Suppressor macrophage (primary cell): ENCODE results near the gene RAB33A.
A peak's percentile ranks its signal among the peaks of the same experiment; 100 is the strongest.

Experiments used
- DNase-seq, 4 experiments: peaks; one replicate each; pipeline ENCODE4 v3.0.0-alpha.2; 2020 to 2022
- total RNA-seq, 17 experiments: gene quantifications; one replicate each; lab custom pipeline; 2026; ENCODE audit warnings: mixed read lengths in 6 of 17, inconsistent platforms in 3 of 17; lab: John Stamatoyannopoulos, UW

The RAB33A gene
- total RNA-seq = 0.71 to 17.8 (median 3.9) reads per million in 17 experiments

DNA sequence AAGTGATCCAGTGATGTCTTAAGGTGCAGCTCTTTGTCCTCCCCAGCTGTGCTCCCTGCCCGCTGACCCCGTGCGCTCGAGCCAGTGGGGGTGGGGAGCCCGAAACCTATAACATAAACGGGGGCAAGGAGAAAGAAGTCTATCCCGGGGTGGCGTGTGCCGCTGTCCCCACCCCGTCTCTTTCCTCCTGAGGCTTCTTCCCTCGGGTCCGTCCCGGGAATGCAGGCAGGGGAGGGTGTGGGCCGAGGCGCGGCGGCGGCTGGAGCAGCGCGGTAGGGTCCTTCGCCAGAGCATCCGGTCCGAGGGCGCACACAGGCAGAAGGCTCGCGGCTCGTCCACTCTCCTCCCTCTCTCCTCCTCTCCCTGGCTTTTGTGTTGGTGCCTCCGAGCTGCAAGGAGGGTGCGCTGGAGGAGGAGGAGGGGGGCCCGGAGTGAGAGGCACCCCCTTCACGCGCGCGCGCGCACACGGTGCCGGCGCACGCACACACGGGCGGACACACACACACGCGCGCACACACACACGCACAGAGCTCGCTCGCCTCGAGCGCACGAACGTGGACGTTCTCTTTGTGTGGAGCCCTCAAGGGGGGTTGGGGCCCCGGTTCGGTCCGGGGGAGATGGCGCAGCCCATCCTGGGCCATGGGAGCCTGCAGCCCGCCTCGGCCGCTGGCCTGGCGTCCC lies at the start of gene RAB33A:
Gene RAB33A (plus strand): TSS at position 517 of the 681 bp plus-strand sequence. CDS start 101 bp downstream, at position 618.
- DNase-seq = peak in 3 of 4 experiments; percentile 7 to 34 (median 11)

DNA sequence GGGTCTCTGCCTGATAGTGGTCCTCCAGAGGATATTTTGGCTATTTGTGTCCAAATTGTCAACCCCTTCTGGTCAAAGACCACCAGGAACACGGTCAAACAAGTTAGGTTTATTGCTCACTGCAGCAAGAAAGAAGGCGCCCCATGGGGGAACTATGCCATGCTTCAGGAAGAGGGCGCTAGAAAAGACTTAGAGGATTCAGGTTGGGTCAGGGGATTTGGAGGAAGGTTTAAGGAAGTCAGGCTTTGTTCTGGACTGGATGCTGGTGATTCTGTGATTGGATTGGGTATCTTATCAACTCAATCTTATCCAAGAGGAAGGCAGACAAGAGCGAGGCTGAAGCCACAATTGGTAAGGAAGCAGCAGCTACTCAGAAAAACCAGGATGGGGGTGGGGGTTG lies 47.2 kb upstream of the RAB33A start:
- no peak for DNase-seq

DNA sequence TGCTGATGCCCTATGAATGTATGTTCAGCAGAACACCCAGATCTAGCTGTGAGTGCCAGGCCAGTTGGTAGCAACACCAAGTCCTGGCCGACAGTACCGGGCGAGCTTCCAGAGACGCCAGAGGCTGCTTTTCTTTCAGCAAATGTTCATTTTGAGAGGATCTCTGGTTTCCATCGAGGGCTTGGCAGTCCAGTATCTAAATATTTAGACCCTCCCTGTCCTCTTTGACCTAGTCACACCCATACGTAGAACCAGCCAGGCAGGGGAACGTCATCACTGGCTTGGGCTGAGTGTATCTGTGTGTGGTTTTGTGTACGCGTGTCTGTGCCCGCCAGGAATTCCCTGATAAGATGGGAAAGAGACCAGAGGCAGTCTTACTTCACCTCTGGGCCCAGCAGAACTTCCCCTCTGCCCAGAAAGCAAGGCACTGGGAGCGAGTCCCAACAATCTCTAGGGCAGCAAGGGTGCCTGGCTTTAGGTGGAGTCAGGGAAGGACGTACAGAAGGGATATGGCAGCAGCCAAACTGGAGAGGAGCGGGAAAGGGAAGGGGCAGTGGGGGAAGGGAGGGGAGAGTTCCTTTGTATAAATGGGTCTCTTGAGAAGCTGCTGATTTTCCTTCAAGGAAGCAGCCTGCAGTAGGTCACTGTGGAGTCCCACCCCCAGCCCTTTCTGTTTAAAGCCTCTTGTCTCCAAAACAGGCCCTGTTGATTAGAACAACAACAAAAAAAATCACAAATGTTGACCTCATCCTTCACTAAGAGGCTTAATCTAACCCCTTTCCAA lies 46.5 kb upstream of the RAB33A start:
- DNase-seq = no peak

DNA sequence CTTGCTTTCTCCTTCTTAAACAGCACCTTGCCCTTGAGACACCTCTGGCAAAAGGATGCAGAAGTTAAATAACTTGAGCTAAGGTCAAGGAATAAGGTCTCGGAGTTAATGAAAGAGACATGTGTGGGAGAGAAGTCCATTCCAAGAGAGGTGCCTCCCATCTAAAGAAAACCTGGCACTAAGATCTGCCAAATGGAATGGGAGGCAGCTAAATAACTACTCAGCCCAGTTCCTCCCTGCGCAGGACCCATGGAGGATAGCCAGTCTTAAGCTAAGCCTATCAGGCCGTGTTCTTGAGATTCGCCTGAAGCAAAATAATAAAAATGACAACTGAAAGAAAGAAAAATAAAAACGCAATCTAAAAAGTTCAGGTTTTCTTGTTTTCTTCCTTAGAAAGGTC lies 40.8 kb upstream of the RAB33A start:
- DNase-seq = no peak

DNA sequence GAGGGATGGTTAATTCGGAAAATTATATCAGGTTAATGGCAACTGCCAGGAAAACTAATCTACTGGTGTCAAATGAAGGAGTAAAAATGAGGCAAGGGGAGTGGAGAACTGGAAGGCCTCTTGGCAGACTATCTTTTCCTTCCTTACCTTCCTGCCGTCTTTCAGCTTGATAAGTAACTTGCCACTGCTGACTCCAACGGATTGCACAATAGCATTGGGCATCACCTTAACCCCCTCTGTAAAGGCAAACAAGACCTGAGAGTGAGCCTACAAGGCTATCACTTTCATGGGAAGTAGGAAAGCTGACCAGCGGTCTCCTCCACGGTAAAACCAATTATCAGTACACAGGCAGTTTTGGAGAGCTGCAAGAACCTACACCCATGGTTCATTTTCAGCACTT lies 35.3 kb upstream of the RAB33A start:
- DNase-seq = no peak

DNA sequence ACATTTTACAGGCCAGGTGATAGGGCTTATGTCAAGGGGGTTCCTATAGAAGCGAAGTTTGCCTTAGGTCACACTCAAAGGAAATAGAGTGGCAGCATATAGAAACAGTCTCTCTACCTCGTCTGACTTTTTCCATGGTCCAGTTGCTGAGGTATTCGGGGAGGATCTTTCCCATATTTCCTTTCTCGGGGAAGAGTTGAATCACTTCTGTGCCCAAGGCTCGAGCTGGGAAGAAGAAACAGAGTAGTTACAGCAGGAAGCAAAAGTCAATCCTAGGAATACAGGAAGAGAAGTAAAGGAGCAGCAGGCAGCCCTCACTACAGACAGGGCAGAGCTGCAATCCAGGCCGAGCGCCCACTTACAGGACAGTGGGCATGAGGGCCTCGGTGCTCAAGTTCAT lies 34.8 kb upstream of the RAB33A start:
- no peak for DNase-seq

DNA sequence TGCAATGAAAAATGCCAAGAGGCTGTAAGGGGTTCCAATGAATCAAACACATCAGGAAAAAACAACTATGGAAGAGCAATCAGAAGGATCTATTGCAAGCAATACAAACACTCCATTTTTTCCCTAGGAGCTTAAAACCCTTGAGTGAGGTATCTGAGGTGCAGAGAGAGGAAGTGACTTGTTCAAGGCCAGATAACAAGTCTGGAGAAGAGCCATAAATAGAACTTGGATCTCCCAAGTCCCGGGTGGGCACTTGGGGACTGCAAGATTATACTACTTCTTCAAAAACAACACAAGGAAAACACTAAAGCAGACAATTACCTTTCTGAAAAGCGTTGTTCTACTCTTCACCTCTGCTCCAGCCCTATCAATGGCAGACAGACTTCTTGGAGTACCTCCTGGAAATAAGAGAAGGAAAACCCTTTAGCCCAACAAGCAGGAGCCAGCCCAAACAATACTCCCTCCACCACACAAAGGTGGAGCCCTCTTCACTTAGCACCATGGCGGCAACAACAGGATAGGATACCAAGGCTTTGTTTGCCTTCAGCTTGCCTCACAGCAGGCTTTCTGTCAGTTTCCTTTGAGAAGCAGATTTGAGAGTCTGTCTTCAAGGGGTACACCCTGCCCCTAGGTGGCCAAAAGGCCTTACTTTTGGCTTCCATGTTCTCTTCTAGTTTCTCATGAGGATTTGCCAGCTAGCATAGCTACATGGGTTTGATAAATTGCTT lies 32.1 kb upstream of the RAB33A start:
- no peak for DNase-seq

DNA sequence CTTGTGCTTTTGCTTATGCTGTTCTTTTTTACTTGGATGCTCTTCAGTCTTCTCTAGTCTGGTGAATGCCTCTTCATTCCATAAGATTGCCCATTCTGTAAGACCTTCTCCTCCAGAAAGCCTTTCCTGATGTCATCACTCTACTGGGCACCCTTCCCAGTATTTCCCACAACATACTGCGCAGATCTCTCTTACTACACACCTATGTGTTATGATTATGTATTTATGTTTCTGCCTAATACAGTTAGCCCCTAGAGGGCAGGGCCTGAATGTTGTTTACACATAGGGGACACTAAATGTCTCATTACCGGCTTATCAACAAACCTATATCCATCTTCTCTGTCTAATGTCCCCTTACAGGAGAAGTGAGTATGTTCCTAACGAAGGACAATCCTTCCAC lies 27.3 kb upstream of the RAB33A start:
- no peak for DNase-seq

DNA sequence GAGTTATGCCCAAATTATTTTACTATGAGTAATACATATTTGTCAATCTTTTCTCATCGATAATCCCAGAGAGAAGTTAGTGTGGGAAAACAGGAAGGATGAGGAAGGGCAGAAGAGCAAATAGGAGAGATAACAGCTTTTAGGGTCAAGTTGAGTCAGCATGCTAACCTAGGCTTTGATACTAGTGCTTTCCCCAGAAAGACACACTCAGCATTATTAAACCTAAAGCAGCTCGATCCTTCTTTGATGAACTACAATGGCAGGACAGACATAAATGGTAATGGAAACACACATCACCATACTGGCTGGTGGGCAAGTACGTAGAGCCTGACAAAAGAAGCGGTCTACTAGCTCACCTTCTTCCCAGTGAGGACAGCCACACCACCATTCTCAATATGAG lies 26.6 kb upstream of the RAB33A start:
- no peak for DNase-seq

DNA sequence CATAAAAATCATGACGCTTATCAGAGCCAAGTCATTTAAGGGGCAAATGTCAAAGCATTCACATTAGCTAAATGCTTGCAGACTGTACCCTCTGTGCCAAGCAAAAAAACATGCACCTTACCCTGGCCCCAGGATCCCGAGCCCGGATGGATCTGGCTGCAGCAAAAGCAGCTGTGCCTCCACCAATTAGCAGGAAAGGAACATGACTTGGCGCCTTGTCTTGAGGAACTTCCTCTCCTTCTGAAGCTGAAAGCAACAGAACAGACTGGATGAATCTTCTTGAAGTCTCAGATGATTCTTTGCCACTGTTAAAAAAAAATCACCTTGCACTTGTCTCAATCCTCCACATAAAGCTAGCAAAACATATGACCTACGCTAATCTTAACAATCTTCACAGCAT lies 24.1 kb upstream of the RAB33A start:
- DNase-seq = peak in 2 of 4 experiments; percentile 12 to 24

DNA sequence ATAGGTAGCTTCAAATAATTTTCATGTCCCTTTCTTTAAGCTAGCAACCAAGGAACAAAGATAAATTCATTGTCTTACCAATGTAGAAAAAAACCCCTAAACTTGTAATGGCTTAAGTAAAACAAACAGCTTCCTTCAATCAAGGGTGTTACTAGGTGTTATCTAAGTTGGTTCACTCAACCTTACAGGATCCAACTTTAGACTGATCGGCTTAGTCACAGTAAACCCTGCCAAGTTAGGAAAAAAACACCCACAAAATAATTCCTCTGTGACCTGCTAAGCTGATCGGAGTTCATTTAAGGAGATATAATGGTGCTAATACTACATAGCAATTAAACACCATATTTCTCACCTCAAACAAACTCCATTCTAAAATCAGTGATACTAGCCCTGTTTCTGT lies 16.2 kb upstream of the RAB33A start:
- DNase-seq = no peak

DNA sequence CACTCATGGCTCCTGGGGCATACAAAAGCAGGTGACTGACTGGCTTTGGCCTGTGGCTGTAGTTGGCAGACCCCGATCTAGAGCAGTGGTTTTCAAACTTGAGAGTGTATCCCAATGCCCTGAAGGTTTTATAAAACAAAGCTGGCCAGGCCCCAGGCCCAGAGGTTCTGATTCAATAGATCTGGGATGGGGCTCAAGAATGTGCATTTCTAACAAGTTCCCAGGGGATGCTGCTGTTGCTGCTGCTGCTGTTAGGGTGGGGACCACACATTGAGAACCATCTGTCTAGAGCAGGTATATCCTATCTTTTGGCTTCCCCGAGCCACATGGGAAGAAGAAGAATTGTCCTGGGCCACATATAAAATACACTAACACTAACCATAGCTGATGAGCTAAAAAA lies 13.5 kb upstream of the RAB33A start:
- no peak for DNase-seq

DNA sequence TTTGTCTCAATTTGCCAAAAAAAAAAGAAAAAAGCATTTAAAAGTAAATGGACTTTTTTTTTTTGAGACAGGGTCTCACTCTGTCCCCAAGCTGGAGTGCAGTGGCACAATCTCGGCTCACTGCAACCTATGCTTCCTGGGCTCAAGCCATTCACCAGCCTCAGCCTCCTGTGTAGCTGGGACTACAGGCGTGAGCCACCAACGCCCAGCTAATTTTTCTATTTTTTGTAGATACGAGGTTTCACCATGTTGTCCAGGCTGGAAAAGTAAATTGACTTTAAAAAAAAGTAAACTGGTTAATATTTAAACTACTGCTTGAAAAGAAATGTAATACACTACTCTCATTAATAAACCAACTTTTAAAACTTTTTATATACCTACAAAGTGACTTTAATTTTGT lies 12.0 kb upstream of the RAB33A start:
- no peak for DNase-seq

DNA sequence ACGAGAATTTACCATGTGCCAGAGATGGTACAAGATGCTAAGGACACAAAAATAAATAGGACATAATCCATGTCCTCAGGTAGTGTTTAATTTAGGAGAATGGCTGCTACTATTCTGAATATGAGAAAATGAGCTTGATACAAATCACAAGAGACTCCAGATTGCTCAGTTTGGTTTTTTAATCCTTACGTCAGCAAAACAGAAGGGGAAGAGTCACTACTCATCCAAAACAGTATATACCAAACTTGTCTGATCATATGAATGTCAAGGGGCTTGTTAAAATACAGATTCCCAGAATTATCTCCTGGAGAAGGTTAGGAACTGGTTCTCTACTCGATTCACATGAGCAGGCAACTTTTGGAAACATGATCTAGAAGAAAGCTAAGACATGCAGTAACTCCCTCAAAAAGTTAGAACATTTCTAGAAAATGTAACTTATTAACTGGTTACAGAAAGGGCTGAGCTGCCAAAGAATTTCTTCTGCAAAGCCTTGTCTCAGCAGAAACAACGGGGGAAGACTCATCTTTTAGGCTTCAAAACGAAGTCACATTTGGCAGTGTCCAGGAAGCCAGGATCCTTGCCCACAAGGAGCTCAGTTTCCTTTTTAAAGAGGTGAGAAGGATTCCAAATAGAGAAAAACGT lies 9.5 kb upstream of the RAB33A start:
- DNase-seq = peak in 1 of 4 experiments; percentile 36

DNA sequence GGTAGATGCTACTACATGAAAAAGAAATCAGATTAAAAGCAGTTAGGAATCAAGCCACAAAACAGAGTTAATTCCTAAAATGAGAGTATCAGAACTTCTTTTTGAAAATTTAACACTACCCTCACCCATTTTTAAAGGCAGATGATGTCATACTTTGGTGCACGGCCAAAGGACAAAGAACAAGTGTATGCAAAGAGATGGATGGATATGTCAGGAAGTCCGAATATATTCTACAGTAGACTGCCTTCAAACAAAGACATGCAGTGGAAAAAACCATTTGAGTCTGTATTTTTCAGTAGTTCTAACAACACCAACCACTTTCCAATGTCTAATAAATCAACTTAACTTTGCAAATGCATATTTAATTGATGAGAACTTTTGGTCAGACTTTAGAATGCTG lies 8.4 kb upstream of the RAB33A start:
- no peak for DNase-seq

DNA sequence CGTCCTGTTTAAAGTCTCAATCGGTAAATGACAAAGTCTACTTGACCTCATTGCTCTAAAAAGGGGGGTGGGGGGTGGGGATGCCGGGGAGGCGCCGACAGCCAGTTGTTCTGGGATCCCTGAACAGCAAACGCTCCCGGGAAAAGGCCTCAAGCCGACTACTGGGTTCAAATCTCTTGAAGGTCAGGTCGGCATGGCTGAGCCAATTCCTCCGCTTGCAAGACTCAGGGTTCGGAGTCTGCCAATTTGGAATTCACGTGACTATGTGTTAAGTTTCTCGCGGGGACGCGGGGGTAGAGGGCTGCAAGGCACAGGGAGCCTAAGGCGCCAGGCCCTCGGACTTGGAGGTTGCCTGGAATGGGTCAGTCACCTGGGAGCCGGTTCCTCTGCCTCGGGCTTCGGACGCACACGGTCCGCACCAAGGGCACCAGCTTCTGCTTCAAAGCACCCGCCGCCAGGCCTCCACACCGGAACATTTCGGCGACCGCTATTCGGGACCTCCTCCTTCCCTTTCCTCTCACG lies 6.5 kb upstream of the RAB33A start:
- no peak for DNase-seq

DNA sequence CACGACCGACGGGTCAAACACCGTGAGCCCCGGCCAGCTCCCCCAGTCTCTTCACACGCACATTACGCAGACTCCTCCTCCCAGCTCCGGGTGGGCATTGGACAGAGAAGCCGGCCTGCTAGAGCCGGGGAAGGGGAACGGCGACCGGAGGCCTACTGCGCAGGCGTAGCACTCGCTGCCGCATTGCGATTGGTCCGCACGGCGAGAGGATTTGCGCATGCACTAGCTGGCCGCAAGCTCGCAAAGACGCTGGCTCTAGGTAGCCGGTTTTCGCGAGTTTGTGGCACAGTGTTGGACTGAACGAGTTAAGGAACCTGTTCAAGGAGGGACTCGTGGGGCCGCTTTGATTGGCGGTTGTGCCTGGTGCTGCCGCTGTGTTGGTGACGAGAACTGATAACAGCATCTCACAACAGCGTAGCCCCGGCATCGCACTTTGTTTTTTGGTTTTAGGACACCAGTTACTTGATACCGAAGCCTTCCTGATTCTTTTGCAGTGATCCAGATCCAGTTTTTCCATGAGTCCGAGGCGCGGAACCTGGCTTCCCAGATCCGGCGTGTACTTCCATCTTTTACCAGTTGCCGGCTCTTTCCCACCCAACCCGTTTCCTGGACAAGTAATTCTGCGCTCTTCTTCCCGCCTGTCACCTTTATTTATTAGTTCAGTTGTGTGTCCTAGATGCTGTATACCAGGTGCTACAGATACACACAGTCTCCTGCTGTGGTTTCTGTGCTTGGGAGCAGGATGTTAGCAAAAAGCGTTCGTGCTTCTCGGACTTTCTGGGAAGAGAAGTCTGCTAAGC lies 5.9 kb upstream of the RAB33A start, which contains the start of gene AIFM1:
Gene AIFM1 (minus strand): TSS at position 139 of the 800 bp plus-strand sequence. CDS start 185 bp downstream, outside the sequence.
- DNase-seq = peak; percentile 93 to 95 (median 94)

DNA sequence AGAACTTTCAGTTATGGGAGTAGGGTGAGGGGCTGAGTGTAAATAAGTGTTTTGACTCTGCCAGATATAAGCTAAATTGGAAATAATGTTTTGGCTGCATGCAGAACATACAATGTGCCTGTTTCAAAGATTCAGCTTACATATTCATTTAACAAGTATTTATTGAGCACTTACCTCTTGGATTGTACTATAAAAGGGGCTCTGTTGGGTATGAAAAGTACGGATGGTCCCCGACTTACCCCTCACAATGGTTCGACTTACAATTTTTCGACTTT lies 5.3 kb upstream of the RAB33A start:
- no peak for DNase-seq

DNA sequence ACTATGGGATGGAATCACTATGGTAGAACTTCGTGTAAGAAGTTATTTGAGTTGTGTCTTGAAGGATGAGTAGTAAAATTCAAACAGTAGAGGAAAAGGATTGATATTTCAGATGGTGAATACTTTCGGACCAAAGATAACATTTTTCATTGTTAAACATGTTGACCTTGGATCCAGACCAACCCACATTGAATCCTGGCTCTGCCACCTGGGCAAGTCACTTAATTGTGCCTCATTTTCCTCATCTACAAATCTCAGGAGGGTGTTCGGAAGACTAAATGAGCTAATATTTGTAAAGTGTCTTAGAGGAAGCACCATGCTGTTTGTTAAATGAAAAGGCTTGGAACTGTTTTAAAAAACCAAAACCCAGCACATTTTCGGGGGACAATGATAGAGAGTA lies 4.7 kb upstream of the RAB33A start:
- DNase-seq = no peak

DNA sequence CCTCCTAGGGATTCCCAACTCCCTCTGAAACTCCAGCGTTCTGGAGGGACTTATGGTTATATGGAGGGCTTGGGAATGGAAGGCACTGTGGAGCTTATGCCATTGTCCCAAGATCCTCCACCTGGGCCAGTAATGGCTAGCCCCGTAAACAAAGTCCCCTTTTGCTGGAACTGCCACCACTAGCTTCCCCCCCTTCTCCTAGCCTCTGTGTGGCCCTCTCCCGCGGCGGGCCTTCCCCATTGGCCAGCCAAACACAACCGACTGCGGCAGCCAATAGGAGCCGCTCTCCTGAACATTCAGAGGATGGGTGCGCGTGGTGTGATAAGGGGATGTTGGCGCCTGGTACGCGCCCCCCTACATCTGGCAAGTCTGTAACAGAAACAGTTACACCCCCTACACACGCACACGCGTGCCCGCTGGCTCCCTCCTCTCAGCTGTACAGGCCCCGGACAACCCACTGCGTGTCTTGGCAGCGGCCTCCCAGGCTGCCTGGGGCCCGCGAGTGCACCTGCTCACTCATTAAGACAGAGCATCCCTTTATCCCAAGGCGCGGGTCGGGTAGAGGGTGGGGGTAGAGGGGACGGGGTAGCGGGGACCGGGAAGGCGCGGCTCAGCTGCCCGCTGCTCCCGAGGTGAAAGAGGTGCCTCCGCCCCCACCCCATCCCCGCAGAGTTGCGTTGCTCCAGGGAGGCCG lies 863 bp upstream of the RAB33A start:
- peak; percentile 10 to 54 (median 32) for DNase-seq

DNA sequence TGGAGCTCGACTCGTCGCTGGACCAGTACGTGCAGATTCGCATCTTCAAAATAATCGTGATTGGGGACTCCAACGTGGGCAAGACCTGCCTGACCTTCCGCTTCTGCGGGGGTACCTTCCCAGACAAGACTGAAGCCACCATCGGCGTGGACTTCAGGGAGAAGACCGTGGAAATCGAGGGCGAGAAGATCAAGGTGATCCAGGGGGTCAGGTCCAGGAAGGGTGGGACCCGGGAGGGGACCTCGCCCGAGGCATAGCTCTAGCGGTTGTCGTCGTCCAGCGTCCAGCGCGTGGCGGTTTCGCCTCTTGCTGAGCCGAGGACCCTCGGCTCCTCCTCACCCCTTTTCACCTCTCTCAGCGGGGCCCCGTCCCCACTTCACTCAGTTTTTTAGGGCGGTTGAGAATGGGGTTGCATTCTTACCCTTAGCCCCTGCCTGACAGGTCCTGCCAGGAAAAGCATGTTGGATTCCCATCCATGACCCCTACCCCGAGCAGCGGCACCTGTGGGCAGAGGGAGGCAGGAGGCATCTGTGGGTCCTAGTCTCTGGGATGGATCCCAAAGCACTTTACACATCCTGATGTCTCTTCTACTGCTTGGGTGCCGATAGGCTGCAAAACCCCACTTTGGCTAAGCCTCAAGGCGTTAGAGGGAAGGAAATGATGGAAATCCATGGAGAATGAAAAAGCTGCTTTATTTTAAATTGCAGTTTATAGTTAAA lies 524 bp downstream of the RAB33A start:
- DNase-seq = no peak
